Stimulated activated CD4-positive, alpha-beta T cell treated with anti-CD3 and anti-CD28 coated beads, Interleukin-15, amount 100 ng/mL, for 24 hours (primary cell): ENCODE results near the gene STX8.
A peak's percentile ranks its signal among the peaks of the same experiment; 100 is the strongest.

Experiments used
- DNase-seq: peaks from one replicate; pipeline ENCODE4 v3.0.0-alpha.2; 2020

The STX8 gene

GRCh38 chr17:9554715-9555114, 20.9 kb downstream of the STX8 start:
- DNase-seq = peak; percentile 67

- DNase-seq = no peak
Measured at GRCh38 chr17:9553596-9553995, 22.0 kb downstream of the STX8 start.

GRCh38 chr17:9553181-9553580, 22.4 kb downstream of the STX8 start:
- no peak for DNase-seq

- DNase-seq = no peak
Measured at GRCh38 chr17:9549215-9549614, 26.4 kb downstream of the STX8 start.

- DNase-seq = no peak
Measured at GRCh38 chr17:9544221-9544620, 31.4 kb downstream of the STX8 start.

GRCh38 chr17:9541718-9542117, 33.9 kb downstream of the STX8 start:
- DNase-seq = no peak

- no peak for DNase-seq
Measured at GRCh38 chr17:9538626-9539025, 37.0 kb downstream of the STX8 start.

- DNase-seq = no peak
Measured at GRCh38 chr17:9537177-9537776, 38.3 kb downstream of the STX8 start.

GRCh38 chr17:9536061-9536460, 39.6 kb downstream of the STX8 start:
- no peak for DNase-seq

GRCh38 chr17:9533441-9533840, 42.2 kb downstream of the STX8 start:
- DNase-seq = no peak

- no peak for DNase-seq
Measured at GRCh38 chr17:9532715-9533114, 42.9 kb downstream of the STX8 start.

- DNase-seq = no peak
Measured at GRCh38 chr17:9531034-9531433, 44.6 kb downstream of the STX8 start.

- no peak for DNase-seq
Measured at GRCh38 chr17:9529033-9529700, 46.5 kb downstream of the STX8 start.

GRCh38 chr17:9527788-9528187, 47.8 kb downstream of the STX8 start:
- no peak for DNase-seq

- no peak for DNase-seq
Measured at GRCh38 chr17:9522074-9522473, 53.5 kb downstream of the STX8 start.

- DNase-seq = no peak
Measured at GRCh38 chr17:9521062-9521461, 54.6 kb downstream of the STX8 start.

- DNase-seq = no peak
Measured at GRCh38 chr17:9520649-9521048, 55.0 kb downstream of the STX8 start.

GRCh38 chr17:9519583-9520272, 55.9 kb downstream of the STX8 start:
- no peak for DNase-seq

- DNase-seq = no peak
Measured at GRCh38 chr17:9517396-9517795, 58.2 kb downstream of the STX8 start.

- DNase-seq = no peak
Measured at GRCh38 chr17:9513266-9513665, 62.4 kb downstream of the STX8 start.

GRCh38 chr17:9512323-9513168, 63.1 kb downstream of the STX8 start:
- no peak for DNase-seq

GRCh38 chr17:9509236-9509816, 66.3 kb downstream of the STX8 start:
- DNase-seq = no peak

GRCh38 chr17:9499041-9499440, 76.6 kb downstream of the STX8 start:
- DNase-seq = no peak
